UCSD-AML1 (cell line): ENCODE results near the gene LRIT3.

Experiments
- DNase-seq: peaks from one replicate; lab custom pipeline; 2025; ENCODE audit not compliant: unreplicated experiment; lab: John Stamatoyannopoulos, UW

LRIT3 gene

GRCh38 chr4:109890076-109890475 lies 42.2 kb downstream of the LRIT3 start:
- no peak for DNase-seq

- DNase-seq = no peak
Measured at GRCh38 chr4:109902559-109903251, 54.8 kb downstream of the LRIT3 start.

GRCh38 chr4:109908731-109909130 lies 60.8 kb downstream of the LRIT3 start:
- no peak for DNase-seq

GRCh38 chr4:109910256-109910655 lies 62.3 kb downstream of the LRIT3 start:
- DNase-seq = no peak

DNA sequence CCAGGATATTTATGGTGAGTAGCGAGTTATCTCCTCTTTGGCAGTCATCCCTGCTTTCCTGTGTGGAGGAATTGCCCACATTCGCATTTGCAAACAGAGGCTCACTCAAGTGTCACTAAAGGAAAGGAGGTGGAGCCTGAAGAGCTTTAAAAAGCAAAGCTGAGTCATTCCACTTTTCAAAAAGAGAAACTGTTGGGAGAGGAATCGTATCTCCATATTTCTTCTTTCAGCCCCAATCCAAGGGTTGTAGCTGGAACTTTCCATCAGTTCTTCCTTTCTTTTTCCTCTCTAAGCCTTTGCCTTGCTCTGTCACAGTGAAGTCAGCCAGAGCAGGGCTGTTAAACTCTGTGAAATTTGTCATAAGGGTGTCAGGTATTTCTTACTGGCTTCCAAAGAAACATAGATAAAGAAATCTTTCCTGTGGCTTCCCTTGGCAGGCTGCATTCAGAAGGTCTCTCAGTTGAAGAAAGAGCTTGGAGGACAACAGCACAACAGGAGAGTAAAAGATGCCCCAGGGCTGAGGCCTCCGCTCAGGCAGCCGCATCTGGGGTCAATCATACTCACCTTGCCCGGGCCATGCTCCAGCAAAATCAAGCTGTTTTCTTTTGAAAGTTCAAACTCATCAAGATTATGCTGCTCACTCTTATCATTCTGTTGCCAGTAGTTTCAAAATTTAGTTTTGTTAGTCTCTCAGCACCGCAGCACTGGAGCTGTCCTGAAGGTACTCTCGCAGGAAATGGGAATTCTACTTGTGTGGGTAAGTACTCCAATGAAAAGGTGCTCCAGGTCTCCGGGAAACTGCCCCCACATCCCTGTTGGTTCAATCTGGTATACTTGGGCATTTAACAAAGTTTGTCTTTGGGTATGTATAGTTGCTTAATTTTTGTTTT lies 65.0 kb downstream of the LRIT3 start, which contains the start of gene EGF:
Gene EGF, plus strand, starts transcription at position 178 of the 890 bp plus-strand sequence. Its CDS starts 453 bp downstream, at position 631.
- peak; percentile 20 for DNase-seq

DNA sequence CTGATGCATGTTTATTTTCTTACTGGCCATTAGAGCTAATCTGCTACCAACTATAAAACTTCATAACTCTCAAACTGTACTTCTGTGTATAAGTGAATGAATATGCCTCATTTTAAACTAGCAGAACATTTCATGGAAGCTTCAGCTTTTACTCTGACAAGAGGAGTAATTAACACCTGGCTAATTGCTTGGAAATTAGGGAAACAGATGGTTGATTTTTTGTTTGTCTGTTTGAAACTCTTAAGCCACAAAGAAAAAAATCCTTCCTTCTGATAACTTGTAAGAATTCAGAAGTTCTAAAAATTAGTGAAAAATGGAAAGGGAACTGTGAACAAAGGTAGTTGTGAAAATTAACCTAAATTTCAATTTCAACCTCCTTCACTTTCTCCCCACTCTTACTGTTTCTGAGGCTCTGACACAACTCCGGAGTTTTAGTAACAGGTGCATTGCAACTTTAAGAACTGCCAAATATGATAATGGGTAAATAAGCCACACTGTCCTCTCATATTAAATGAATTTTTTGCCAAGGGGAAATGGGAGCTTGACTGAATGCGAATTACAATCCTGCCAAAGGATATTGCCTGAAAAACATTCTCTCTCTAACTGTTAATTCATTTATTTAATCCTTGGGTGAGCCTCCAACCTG lies 65.8 kb downstream of the LRIT3 start:
- no peak for DNase-seq

GRCh38 chr4:109914322-109914721 lies 66.4 kb downstream of the LRIT3 start:
- no peak for DNase-seq

- DNase-seq = no peak
Measured at GRCh38 chr4:109915385-109916026, 67.6 kb downstream of the LRIT3 start.

- no peak for DNase-seq
Measured at GRCh38 chr4:109916027-109916409, 68.1 kb downstream of the LRIT3 start.

GRCh38 chr4:109921384-109921808 lies 73.5 kb downstream of the LRIT3 start:
- DNase-seq = no peak
